ENCODE measurements around the gene CFAP97D1.
A peak's percentile ranks its signal among the peaks of the same experiment; 100 is the strongest.
"Not testable (repeated sequence)": the region's sequence is repeated elsewhere in the genome, so short reads cannot be mapped to it uniquely, and the experiment has no call there.

CFAP97D1 gene

GRCh38 chr17:43768382-43768781 is 11.9 kb upstream of the CFAP97D1 start:
- no peak for DNase-seq (ENCODE audit: low read depth, low spot score)

- no peak for DNase-seq (ENCODE audit: low read depth, low spot score)
Measured at GRCh38 chr17:43768943-43769342, 11.3 kb upstream of the CFAP97D1 start.

GRCh38 chr17:43769426-43769825 is 10.8 kb upstream of the CFAP97D1 start:
- no peak for DNase-seq (ENCODE audit: low read depth, low spot score)

GRCh38 chr17:43769859-43770258 is 10.4 kb upstream of the CFAP97D1 start:
- DNase-seq (ENCODE audit: low read depth, low spot score) = no peak

GRCh38 chr17:43770957-43771356 is 9.3 kb upstream of the CFAP97D1 start:
- no peak for DNase-seq (ENCODE audit: low read depth, low spot score)

- DNase-seq (ENCODE audit: low read depth, low spot score) = no peak
Measured at GRCh38 chr17:43771463-43771862, 8.8 kb upstream of the CFAP97D1 start.

GRCh38 chr17:43772877-43773648 is 7.2 kb upstream of the CFAP97D1 start:
- no peak for DNase-seq (ENCODE audit: low read depth, low spot score)

- DNase-seq (ENCODE audit: low read depth, low spot score) = no peak
Measured at GRCh38 chr17:43774304-43775250, 5.7 kb upstream of the CFAP97D1 start.

- DNase-seq (ENCODE audit: low read depth, low spot score) = peak; percentile 97
Measured at GRCh38 chr17:43778337-43779144, 1.7 kb upstream of the CFAP97D1 start, which contains the start of gene DUSP3. DUSP3 (minus strand) TSS chr17:43778977; CDS start chr17:43778924, 53 bp downstream.

- no peak for DNase-seq (ENCODE audit: low read depth, low spot score)
Measured at GRCh38 chr17:43779145-43780125, 800 bp upstream of the CFAP97D1 start.

GRCh38 chr17:43782913-43783680 is 2.9 kb downstream of the CFAP97D1 start:
- DNase-seq (ENCODE audit: low read depth, low spot score) = no peak

GRCh38 chr17:43784068-43784467 is 3.8 kb downstream of the CFAP97D1 start:
- DNase-seq (ENCODE audit: low read depth, low spot score) = peak; percentile 31

GRCh38 chr17:43784628-43785101 is 4.4 kb downstream of the CFAP97D1 start:
- DNase-seq (ENCODE audit: low read depth, low spot score) = peak; percentile 69

- no peak for DNase-seq (ENCODE audit: low read depth, low spot score)
Measured at GRCh38 chr17:43787728-43788127, 7.5 kb downstream of the CFAP97D1 start.

- no peak for DNase-seq (ENCODE audit: low read depth, low spot score)
Measured at GRCh38 chr17:43788540-43788939, 8.3 kb downstream of the CFAP97D1 start.

GRCh38 chr17:43789482-43789881 is 9.2 kb downstream of the CFAP97D1 start:
- DNase-seq (ENCODE audit: low read depth, low spot score) = no peak

- no peak for DNase-seq (ENCODE audit: low read depth, low spot score)
Measured at GRCh38 chr17:43790311-43790940, 10.2 kb downstream of the CFAP97D1 start.

- peak; percentile 36 for DNase-seq (ENCODE audit: low read depth, low spot score)
Measured at GRCh38 chr17:43791589-43791988, 11.4 kb downstream of the CFAP97D1 start.

- not testable (repeated sequence) for DNase-seq (ENCODE audit: low read depth, low spot score)
Measured at GRCh38 chr17:43792668-43793067, 12.4 kb downstream of the CFAP97D1 start.
